Skin epidermis (tissue), 12 donors: ENCODE data around the gene TPSG1.
"Not testable (repeated sequence)": the region's sequence is repeated elsewhere in the genome, so short reads cannot be mapped to it uniquely, and the experiment has no call there.

Source experiments
- H3K27ac ChIP-seq, 21 experiments: fragments of 200-600 bp; sonication (generic) in 11 of 21; one replicate each; pipeline ENCODE4 v1.5.0; 2020; ENCODE audit warnings: mild to moderate bottlenecking in 3 of 21, inconsistent platforms in 2 of 21, moderate library complexity in 2 of 21
- H3K4me3 ChIP-seq, 7 experiments: fragments of 200-600 bp; sonication (generic) in 2 of 7; one replicate each; pipeline ENCODE4 v1.5.0; 2020; ENCODE audit warnings: inconsistent platforms in 2 of 7, mild to moderate bottlenecking in 2 of 7, moderate library complexity in 1 of 7

The TPSG1 gene

DNA sequence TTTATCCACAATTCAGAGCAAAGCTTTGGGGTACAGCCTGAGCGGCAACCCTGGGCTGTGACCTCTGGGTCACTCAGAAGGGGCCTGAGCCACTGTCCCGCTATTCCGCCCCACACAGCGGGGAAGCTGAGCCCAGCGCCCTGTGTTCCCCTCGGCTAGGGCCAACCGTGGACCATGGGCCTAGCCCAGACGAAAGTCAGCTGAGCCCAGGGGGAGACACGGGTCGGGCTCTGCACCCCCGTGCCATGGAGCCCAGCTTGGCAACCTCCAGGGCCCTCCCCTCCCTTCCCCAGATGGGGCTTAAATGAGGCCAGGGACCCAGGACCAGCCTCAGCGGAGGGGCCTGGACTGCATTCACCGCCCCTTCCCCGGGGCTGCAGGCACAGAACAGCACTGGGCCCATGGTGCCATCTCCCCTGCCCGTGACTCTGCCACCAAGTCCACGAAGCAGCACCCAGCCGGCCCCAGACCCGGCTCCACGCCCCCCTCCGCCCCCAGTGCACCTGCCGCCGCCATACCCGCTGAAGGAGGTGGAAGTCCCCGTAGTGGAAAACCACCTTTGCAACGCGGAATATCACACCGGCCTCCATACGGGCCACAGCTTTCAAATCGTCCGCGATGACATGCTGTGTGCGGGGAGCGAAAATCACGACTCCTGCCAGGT is 32.6 kb upstream of the TPSG1 start:
- Histone ChIP-seq H3K27ac (no peak overlapping the region), H3K4me3 (no peak overlapping the region)

GRCh38 chr16:1256874-1257322 is 31.8 kb upstream of the TPSG1 start:
- no peak overlapping the region for H3K4me3 ChIP-seq

DNA sequence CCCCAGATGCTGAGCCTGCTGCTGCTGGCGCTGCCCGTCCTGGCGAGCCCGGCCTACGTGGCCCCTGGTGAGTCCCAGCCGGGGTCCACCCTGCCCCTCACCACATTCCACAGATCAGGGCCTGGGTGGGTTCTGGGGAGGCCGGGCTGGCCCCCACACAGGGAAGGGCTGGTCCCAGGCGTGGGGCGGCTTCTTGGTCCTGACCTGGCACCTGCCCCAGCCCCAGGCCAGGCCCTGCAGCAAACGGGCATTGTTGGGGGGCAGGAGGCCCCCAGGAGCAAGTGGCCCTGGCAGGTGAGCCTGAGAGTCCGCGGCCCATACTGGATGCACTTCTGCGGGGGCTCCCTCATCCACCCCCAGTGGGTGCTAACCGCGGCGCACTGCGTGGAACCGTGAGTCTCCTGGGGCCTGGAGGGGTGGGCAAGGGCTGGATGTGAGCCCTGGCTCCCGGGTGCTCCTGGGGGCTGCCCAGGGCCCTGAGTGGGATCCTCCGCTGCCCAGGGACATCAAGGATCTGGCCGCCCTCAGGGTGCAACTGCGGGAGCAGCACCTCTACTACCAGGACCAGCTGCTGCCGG is 31.3 kb upstream of the TPSG1 start:
- H3K27ac ChIP-seq, H3K4me3 ChIP-seq: not testable (repeated sequence)

More at GRCh38 chr16:1256874-1257322, 31.8 kb upstream of the TPSG1 start:
- no peak overlapping the region for H3K27ac ChIP-seq

GRCh38 chr16:1255276-1256122 is 30.4 kb upstream of the TPSG1 start, which contains the start of gene TPSD1:
Gene TPSD1, plus strand, starts transcription at chr16:1256069. Its CDS starts 212 bp downstream, at chr16:1256281.
- not testable (repeated sequence) for H3K27ac ChIP-seq, H3K4me3 ChIP-seq

- H3K27ac ChIP-seq, H3K4me3 ChIP-seq: not testable (repeated sequence)
These were observed 29.8 kb upstream of the TPSG1 start for GRCh38 chr16:1254821-1255220.

DNA sequence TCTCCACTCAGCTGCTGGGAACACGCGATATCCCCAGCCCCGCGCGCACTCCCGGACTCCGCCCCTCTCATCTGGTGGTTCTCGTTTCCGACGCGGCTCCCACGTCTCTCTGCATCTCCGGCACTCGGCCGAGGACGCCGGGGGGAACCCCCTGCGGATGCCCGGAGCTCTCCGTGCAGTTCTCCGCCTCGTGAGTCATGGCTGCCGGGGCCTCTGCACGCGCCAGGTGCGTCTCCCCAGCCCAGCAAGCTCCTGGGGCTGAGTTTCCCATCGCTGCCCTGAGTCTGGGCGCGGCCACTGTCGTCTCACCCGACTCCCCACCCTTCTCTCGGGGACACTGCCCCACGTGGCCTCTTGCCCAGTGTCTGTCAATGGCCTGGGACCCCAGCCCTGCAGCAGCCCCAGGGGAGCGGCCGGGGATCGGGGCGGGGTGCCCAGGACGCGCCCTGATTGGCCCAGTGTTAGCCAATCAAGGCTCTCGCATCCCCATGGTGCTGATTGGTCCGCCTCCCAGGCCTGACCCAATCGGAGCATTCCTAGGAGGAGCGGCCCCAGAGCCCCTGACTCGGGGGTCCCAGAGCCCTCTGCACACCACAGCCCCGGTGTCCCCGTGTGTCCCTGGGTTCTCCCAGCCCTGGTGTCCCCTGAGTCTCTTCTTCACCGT is 28.8 kb upstream of the TPSG1 start:
- H3K4me3 ChIP-seq, H3K27ac ChIP-seq: not testable (repeated sequence)

DNA sequence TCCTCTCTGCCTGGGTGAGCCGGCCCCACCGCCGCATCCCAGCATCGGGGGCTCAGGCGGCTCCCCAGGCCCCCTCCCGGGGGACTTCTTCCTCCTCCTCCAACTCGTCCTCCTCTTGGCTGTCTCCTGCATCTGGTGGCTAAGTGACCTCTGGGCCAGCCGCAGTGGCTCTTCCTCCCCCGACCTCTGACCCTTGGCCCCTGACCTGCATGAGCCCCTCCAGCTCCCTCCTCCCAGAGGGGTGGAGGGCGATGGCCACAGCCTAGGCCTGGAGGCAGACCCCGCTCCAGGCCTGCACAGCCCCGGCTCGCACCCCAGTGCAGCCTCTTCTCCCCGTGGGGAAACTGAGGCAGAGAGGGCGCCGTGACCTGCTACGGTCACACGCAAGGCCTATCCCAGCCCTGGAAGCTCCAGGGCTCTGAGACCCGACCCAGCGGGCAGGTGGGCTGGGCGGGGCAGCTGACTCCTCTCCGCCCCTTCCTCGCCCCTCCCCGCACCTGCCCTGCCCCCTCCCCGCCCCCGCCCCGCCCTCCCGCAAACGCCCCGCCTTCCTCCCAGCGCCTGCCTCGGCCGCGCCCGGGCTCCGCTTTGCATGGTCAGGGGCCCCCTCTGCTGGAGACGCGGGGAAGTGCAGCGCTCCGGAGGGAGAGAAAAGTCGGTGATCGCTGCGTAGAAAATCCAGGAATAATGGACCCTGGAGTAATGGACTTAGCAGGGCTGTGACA is 24.1 kb upstream of the TPSG1 start:
- not testable (repeated sequence) for H3K4me3 ChIP-seq, H3K27ac ChIP-seq

DNA sequence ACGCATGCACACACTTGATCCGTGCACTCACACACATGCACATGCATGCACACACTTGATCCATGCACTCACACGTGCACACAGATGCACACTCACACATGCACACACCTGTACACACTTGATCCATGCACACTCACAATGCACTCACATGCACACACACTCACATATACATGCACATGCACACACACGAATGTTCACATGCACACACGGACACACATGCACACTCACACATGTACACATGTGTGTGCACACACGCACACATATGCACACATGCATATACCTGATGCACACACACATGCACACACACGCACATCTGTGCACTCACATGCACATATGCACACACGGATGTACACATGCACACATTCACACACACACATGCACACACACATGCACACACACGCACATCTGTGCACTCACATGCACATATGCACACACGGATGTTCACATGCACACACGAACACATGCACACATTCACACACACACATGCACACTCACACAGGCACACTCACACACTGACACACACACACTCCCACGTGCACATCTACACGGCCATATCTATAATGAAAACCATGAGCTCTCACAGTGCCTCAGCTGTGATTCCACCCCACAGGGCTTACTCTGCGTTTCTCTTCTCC is 23.0 kb upstream of the TPSG1 start:
- H3K27ac ChIP-seq, H3K4me3 ChIP-seq: not testable (repeated sequence)

- Histone ChIP-seq H3K4me3 (no peak overlapping the region), H3K27ac (no peak overlapping the region)
These were observed 20.5 kb upstream of the TPSG1 start for GRCh38 chr16:1245452-1246020.

- Histone ChIP-seq H3K27ac (no peak overlapping the region), H3K4me3 (no peak overlapping the region)
These were observed 19.8 kb upstream of the TPSG1 start for GRCh38 chr16:1244881-1245280.

DNA sequence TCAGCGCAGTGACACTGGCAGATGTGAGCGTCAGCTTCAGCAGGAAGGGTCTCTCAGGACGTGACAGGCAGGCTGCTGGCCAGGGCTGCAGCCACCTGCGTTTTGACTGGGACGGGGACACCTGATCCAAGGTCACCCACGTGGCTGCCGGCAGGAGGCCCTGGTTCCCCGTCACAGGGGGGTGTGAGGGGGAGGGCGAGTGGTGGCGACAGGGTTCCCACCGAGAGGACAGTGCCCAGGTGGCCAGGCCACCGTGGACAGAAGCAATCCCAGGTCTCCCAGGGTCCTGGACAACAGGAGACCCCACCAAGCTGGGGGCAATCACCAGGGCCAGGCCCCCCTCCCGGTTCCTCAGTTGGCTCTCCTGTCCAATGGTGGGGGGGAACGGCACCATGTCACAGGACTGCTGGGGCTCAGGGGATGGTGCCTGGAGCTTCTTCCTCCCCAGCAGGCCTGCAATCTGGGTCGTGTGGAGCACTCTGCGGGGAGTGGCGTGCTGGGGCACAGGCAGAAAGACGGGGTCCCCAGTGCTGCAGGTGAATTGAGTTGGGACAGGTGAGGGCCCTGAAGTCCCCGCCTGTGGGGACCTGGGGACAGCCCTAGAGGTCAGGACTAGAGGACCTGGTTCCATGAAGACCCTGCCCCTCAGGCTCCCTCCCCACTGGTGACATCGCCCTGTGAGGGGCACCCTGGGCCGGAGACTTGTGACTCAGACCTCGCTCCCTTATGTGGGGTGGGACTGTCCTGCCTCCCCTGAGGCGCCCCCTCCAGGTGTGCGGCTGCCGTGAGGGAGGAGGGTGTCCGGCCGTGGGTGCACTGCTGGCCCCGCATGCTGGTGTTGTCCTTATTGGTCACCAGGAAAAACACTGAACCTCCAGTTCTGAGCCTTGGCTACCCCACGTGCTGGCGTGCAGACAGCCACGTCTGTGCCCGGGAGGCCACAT is 19.1 kb upstream of the TPSG1 start:
- H3K4me3 ChIP-seq, H3K27ac ChIP-seq: not testable (repeated sequence)

GRCh38 chr16:1243363-1243762 is 18.3 kb upstream of the TPSG1 start:
- H3K27ac ChIP-seq, H3K4me3 ChIP-seq: not testable (repeated sequence)

DNA sequence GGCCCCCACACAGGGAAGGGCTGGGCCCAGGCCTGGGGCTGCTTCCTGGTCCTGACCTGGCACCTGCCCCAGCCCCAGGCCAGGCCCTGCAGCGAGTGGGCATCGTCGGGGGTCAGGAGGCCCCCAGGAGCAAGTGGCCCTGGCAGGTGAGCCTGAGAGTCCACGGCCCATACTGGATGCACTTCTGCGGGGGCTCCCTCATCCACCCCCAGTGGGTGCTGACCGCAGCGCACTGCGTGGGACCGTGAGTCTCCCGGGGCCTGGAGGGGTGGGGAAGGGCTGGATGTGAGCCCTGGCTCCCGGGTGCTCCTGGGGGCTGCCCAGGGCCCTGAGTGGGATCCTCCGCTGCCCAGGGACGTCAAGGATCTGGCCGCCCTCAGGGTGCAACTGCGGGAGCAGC is 16.0 kb upstream of the TPSG1 start:
- not testable (repeated sequence) for H3K27ac ChIP-seq, H3K4me3 ChIP-seq

- H3K4me3 ChIP-seq, H3K27ac ChIP-seq: not testable (repeated sequence)
These were observed 15.4 kb upstream of the TPSG1 start, which contains the start of gene TPSAB1 for GRCh38 chr16:1240436-1240835. Gene TPSAB1, plus strand, starts transcription at chr16:1240705. Its CDS starts 234 bp downstream, at chr16:1240939.

DNA sequence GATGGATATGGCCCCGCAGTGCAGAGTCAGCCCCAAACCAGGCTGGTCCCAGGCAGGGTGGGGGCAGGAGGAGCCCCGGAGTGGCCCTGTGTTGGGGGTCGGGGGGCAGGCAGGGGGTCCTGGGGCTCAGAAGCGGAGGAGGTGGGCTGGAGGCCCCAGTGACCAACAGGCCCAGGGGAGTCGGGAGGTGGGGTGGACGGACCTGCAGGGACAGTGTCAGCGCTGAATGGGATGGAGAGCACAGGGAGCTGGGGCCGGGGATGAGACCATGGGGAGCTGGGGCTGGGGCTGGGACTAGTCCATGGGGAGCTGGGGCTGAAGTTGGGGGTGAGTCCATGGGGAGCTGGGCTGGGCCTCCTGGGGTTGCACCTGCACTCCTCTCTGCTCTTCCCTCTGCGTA is 14.5 kb upstream of the TPSG1 start:
- not testable (repeated sequence) for H3K27ac ChIP-seq, H3K4me3 ChIP-seq

- not testable (repeated sequence) for H3K4me3 ChIP-seq, H3K27ac ChIP-seq
These were observed 13.8 kb upstream of the TPSG1 start for GRCh38 chr16:1238909-1239308.

DNA sequence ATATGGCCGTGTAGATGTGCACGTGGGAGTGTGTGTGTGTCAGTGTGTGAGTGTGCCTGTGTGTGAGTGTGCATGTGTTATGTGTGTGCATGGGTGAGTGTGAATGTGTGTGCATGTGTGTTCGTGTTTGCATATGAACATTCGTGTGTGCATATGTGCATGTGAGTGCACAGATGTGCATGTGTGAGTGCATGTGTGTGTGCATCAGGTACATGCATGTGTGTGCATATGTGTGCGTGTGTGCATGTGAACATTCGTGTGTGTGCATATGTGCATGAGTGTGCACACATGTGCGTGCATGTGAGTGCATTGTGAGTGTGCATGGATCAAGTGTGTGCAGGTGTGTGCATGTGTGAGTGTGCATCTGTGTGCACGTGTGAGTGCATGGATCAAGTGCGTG is 12.9 kb upstream of the TPSG1 start:
- Histone ChIP-seq H3K4me3 (no peak overlapping the region), H3K27ac (no peak overlapping the region)

DNA sequence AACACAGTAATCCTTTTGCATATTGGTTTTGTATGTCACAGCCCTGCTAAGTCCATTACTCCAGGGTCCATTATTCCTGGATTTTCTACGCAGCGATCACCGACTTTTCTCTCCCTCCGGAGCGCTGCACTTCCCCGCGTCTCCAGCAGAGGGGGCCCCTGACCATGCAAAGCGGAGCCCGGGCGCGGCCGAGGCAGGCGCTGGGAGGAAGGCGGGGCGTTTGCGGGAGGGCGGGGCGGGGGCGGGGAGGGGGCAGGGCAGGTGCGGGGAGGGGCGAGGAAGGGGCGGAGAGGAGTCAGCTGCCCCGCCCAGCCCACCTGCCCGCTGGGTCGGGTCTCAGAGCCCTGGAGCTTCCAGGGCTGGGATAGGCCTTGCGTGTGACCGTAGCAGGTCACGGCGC is 11.6 kb upstream of the TPSG1 start:
- not testable (repeated sequence) for H3K27ac ChIP-seq, H3K4me3 ChIP-seq
